Stimulated activated CD4-positive, alpha-beta T cell treated with anti-CD3 and anti-CD28 coated beads, TNF-alpha, amount 100 ng/mL, for 4 hours (primary cell): Measurements from ENCODE around the gene POLR1G.
A peak's percentile ranks its signal among the peaks of the same experiment; 100 is the strongest.
"Not testable (repeated sequence)": the region's sequence is repeated elsewhere in the genome, so short reads cannot be mapped to it uniquely, and the experiment has no call there.

ENCODE experiments used
- DNase-seq, 3 experiments: peaks; one replicate each; pipeline ENCODE4 v3.0.0-alpha.2; 2020; ENCODE audit warnings: low read depth in 3 of 3

POLR1G gene

DNA sequence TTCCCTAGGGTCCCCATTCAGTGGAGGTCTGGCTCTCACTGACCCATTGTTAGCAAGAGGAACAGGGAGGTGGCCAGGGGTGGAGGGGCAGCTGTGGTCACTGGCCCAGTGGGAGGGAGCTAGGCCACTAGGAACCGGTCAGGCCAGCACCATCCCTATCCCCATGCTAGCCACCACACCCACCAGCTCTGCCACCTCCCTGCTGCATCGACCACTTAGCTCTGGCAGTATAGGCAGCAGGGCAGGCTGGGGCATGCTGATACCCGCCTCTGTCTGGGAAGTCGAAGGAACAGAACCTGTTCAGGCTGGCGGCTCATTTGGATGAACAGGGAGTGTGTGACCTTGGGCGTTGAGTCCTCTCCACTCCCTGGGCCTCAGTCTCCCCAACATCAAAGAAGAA lies 6.3 kb upstream of the POLR1G start:
- no peak for DNase-seq

- no peak for DNase-seq
These were observed 4.6 kb upstream of the POLR1G start for GRCh38 chr19:45401815-45402214.

DNA sequence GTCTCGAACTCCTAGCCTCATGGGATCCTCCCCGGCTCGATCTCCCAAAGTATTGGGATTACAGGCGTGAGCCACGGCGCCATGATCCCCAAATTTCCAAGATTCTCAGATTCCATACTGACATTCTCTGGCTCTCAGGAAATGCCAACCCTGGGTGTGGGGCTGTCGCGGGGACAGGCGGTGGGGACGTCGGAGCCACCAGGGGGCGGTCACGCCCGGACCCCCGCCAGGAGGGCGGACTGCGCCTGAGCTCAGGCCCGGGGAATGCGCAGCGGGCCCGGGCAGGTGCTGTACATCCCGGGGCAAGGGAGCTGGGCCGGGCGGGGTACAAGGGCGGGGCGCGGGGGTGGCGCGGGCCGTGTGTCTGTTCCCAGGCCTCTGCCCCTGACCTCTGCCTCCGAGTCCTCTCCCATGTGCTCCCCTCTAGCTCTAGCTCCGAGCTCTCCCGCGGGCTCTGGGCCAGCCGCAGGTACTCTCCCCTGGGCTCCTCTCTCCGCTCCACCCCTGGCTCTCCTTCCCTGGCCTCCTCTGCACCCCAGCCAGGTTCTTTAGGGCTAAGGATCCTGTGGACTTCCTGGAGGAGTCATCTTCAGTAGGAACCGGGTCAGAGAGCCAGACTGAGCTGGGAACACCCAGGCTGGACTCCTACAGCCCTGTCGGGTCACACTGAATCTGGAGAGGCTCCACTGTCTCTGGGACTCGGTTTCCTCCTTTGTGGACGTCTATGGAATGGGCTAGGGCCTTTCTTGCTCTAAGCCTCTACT lies 4.0 kb upstream of the POLR1G start:
- no peak for DNase-seq

- DNase-seq = no peak
These were observed 3.2 kb upstream of the POLR1G start for GRCh38 chr19:45403272-45403671.

DNA sequence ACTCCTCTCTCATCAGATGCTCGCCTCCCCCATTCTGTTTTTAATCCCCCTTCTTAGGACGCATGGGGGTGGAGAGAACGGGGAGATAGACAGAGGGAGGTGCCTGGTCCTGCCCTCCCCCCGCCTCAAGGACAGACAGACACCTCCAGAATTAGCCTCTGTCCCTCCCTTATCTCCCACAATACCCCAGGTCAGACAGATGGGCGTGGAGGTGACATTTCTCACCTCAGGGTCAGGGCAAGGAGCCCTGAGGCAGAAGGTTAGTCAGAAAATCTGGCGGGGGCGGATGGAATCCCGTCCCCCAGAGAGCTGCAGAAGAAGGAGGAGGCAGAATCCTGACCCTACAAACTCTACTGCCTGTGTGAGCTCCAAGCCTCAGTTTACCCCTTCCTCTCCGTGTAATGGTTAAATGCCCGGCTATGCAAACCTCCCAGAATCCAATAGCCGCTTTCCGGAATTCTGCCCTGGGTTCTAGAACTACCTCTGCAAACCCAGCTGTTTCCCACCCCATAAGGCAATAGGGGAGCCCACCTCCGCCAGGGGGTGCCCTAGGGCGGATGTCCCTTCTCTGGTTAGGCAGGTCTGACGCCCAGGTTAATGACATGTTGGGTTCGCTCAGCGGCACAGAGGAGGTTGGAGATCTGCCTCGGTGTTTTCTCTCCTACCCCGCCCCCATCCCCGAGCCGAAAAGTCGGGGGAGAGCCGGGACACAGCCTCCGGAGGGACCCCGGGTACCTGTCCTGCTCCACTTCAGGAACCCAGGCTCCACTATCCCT lies 2.5 kb upstream of the POLR1G start:
- no peak for DNase-seq

- peak in 1 of 3 experiments; percentile 37 for DNase-seq
These were observed 1.6 kb upstream of the POLR1G start, which contains the start of gene PPP1R13L for GRCh38 chr19:45404557-45405434. PPP1R13L (minus strand) TSS chr19:45405069; CDS start chr19:45398318, 6,751 bp downstream.

DNA sequence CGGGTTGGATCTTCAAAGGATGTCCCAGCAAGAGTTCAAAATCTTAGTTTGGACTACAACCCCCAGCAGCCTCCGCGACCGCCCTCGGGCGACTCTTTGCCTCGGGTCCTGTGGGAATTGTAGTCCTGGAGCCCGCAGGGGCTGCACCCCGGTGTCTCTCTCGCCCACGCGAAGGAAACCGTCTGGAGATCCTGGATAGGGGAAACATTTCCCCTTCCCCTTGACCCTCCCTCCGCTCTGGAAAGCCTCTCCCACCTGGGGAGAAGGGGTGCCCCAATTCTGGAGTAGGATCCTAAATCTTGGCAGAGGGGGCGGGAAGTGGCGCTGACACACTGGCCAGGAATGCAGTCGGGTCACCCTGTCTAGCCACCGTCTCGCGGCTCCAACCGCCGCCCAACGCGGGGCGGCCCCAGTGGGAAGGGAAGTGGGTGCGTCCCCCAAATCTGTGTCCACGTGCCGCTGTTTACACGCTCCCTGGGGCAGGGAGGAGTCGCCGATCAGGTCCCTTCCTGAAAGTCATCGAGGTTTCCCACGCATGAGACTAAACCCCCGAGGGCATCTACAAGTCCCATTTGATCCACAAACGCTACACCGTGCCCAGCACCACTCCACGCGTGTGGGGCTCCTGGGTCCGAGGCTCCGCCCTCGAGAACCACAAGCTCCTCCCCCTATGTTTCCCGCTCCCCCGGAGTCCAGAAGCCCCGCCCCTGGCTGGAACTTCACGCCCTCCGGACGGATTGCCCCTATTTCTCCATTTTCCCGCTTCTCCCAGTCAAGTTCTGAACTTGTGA lies 814 bp upstream of the POLR1G start:
- DNase-seq = peak; percentile 60 to 71 (median 65)

- no peak for DNase-seq
These were observed 589 bp downstream of the POLR1G start for GRCh38 chr19:45407091-45407375.

DNA sequence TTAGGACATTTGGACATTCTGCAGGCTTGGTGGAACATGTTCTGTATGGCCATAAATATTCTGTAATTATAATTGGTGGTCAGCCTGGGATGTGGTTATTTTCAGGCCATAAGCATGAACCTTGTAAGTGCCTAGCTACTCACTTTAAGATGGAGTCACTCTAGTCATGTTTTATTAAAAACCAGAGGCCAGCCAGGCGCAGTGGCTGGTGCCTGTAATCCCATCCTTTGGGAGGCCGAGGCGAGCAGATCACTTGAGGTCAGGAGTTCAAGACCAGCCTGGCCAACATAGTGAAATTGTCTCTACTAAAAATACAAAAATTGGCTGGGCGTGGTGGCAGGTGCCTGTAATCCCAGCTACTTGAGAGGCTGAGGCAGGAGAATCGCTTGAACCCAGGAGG lies 1.1 kb downstream of the POLR1G start:
- not testable (repeated sequence) for DNase-seq

DNA sequence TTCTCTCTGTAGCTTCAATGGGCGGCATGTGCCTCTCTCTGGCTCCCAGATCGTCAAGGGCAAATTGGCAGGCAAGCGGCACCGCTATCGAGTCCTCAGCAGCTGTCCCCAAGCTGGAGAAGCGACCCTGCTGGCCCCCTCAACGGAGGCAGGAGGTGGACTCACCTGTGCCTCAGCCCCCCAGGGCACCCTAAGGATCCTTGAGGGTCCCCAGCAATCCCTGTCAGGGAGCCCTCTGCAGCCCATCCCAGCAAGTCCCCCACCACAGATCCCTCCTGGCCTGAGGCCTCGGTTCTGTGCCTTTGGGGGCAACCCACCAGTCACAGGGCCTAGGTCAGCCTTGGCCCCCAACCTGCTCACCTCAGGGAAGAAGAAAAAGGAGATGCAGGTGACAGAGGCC lies 1.7 kb downstream of the POLR1G start:
- no peak for DNase-seq

GRCh38 chr19:45408830-45409556 lies 2.5 kb downstream of the POLR1G start:
- DNase-seq = no peak

DNA sequence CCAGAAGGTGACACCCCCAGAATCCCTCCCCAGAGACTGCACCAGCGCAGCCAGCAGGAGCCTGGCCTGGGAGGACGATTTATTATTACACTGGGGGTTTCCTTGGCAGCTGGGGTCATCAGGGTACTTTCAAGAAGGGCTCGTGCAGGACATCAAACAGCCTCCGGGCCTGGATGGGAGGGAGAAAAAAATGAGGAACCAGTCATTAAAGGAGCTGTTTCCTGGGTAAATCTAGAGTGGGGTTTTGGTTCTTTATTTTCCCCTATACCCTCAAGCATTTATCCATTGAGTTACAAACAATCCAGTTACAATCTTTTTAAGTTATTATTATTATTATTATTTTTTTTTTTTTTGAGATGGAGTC lies 3.1 kb downstream of the POLR1G start:
- no peak for DNase-seq

- DNase-seq = not testable (repeated sequence)
These were observed 3.9 kb downstream of the POLR1G start for GRCh38 chr19:45410330-45410729.

GRCh38 chr19:45413497-45413896 lies 7.1 kb downstream of the POLR1G start:
- DNase-seq = no peak

GRCh38 chr19:45414468-45414867 lies 8.0 kb downstream of the POLR1G start:
- DNase-seq = no peak

DNA sequence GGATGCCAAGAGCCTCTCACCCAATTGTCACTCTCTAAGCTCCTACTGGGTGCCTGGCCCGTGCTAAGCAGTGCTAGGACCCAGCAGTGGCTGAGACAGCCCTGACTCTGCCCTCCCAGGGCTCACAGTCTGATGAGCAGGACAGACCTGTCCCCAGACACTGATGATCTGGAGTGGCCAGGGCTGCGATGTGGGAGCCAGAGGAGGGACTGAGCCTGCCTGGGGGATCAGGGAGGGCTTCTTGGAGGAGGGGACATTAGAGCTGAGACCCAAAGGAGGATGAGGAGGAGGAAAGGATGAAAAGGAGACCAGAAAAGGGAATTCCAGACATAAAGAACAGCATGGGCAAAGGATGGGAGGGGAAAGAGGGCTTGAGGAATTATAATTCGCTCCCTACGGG lies 10.7 kb downstream of the POLR1G start:
- no peak for DNase-seq

DNA sequence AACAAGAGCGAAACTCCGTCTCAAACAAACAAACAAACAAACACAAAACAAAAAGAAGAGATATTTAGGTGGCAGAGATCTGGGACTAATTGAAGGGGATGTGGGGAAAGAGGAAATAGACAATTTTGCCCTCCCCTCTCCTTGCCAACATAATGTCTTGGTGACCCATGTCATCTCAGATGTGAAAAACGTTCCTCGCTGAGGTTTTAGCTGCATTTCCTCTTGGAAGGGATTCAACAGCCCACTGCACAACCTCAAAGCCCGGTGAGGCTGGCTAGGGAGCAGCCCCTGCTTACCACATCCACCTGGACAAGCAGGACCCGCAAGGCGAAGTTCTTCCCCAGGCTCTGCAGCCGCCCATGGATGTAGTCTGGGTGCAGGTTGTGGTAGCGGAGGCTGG lies 12.4 kb downstream of the POLR1G start:
- DNase-seq = no peak

- no peak for DNase-seq
These were observed 13.0 kb downstream of the POLR1G start for GRCh38 chr19:45419396-45419795.

DNA sequence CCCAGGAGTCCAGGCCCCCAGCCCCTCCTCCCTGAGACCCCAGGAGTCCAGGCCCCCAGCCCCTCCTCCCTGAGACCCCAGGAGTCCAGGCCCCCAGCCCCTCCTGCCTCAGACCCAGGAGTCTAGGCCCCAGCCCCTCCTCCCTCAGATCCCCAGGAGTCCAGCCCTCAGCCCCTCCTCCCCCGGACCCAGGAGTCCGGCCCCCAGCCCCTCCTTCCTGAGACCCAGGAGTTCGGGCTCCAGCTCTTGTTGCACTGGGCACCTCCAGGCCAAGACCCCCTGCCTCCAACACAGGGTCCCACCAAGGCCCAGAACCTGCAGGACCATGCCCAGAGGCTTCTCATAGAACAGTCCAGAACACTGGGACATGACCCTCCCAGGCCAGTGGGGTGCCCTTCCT lies 13.5 kb downstream of the POLR1G start:
- no peak for DNase-seq

DNA sequence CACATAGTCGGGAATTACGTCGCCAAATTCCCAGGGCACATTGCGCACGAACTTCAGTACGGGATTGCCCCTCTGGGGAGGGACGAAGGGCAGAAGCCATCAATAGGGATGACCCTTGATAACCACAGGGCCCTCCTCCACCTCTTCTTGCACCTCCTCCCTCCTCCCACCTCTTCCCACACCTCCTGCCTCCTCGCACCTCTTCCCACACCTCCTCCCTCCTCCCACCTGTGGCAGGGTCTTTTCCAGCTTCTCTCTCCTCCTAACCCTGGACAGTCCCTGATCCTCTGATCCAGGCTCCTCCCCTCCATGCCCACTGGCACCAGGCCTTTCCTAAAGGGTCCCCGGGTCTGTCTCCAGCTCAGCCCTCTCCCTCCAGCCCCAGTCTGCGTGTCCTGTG lies 13.9 kb downstream of the POLR1G start:
- DNase-seq = no peak

- no peak for DNase-seq
These were observed 14.4 kb downstream of the POLR1G start for GRCh38 chr19:45420871-45421270.
